Skin of body (tissue), 2 donors: ENCODE data around the gene CALD1. TPM values are rescaled to one million over a fixed set of nuclear protein-coding genes. Genes with fewer than 3 reads are reported as not detected.
A peak's percentile ranks its signal among the peaks of the same experiment; 100 is the strongest.
"Not testable (repeated sequence)": the region's sequence is repeated elsewhere in the genome, so short reads cannot be mapped to it uniquely, and the experiment has no call there.

Experiments used
- DNase-seq: peaks from one replicate; lab custom pipeline; 2025; lab: John Stamatoyannopoulos, UW
- total RNA-seq: library from RNA; depleted of rRNA; stranded (reverse); fragments of >200 nt; gene quantifications from one replicate; pipeline ENCODE4 v1.2.3, GENCODE V29; 2014

Gene CALD1
- total RNA-seq, 1 donor from 2014 or later = 196 TPM

- no peak for DNase-seq
These were observed 166.3 kb downstream of the CALD1 start for GRCh38 chr7:134945691-134946090.

- DNase-seq = no peak
These were observed 166.8 kb downstream of the CALD1 start for GRCh38 chr7:134946260-134946659.

GRCh38 chr7:134947329-134947728 lies 167.9 kb downstream of the CALD1 start:
- no peak for DNase-seq

GRCh38 chr7:134947831-134948230 lies 168.4 kb downstream of the CALD1 start:
- no peak for DNase-seq

- DNase-seq = no peak
These were observed 168.8 kb downstream of the CALD1 start for GRCh38 chr7:134948246-134948645.

DNA sequence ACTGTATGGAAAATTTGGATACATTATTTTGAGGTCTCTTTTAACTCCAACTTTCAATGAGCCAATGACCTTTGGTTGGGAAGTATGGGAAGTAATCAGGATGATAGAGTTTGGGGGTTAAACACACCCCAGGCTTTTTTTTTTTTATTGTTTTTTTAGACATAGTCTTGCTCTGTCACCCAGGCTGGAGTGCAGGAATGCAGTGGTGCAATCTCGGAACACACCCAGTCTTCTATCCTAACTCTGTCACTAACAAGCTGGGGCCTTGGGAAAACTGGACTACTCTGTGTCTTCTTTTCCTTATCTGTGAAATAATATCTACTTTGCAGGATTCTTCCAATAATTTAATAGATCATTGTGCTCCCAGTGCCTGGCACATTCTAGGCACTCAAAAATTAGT lies 169.3 kb downstream of the CALD1 start:
- no peak for DNase-seq

DNA sequence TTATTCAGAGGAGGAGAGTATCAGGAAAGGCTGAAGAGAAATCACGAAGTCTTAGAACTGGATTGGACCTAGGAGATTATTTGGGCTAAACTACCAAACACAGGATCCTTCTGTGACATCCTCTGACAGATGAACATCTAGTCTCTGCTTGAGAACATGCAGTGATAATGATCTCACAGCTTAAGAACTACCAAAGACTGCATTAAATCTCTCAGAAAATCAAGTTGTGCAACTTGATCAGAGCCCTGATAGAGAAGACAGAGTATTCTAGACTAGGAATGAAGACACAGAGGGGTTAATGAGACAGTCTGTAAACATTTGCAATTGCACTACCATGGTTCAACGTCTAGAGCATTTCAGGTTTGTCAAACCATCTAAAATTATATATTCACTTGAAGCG lies 169.7 kb downstream of the CALD1 start:
- DNase-seq = no peak

DNA sequence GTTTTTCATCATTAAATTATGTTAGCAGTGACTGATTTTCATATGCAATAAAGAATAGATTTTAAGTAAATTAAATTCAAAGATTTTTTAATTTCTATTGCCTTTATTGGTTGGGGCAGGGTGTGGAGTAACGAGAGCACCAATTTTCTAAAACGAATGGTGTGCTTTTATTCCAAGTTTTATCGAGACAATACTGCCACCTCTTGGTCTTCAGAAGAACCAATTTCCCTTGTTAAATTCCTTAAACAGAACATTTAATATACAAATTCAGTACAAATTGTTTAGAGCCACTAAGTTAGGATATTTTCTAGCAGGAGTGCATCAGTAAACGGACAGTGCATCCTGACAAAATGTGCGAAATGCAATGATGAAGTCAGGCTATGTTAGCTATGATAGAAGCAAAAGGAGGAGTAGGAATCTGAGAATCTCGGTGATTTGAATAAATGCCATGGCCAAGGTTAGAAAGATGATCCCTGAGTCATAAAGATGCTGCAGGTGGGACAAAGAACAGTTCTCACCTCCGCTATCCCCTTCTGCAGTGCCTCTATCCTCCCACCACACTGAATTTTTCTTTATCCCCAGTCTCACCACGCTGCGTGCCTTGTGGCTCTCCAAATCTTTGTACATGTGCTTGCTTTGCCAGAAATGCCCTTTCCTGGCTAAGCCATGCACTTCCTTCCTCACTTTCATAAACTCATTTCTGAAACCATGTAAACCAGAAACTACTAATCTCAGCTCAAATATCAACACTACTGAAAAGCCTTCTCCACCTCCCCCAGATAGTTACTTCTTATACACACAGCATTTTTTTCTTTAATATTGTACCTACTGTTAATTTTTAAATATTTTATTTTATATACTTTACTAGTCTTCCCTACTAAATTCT lies 175.0 kb downstream of the CALD1 start:
- DNase-seq = no peak

DNA sequence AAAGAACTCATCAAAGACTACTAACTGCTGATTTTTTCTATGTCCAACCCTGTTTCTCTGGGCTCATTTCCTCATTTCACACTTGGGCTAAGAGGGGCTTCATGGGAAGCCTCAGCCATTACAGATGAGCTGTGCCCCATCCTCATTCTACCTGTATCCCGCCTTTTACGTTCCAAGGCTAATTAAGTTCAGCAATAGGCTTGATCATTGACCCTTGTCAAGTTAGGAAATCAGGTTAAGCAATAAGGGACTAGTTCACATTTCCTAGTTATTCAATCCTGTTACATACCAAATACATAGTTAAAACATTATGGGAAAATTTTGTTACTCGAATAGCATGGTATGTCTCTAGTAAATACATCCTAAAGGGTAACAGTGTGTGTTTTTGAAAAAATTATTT lies 177.6 kb downstream of the CALD1 start:
- DNase-seq = no peak

DNA sequence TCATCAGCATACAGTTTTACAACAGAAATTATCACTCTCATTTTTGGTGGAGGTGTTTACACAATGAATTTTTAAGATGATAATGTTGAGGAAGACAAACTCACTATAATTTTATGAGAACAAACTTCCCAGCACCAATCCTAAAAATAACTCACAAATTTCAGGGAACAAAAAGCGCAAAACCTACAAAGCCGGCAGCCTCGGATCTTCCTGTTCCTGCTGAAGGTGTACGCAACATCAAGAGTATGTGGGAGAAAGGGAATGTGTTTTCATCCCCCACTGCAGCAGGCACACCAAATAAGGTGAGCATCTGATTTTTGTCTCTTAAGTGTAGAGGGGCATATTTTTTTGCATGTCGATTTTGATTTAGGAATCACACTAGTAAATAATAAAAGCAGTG lies 180.4 kb downstream of the CALD1 start:
- DNase-seq = no peak

- peak; percentile 17 for DNase-seq
These were observed 182.9 kb downstream of the CALD1 start for GRCh38 chr7:134962270-134962780.

- DNase-seq = peak; percentile 66
These were observed 183.6 kb downstream of the CALD1 start for GRCh38 chr7:134963036-134963435.

DNA sequence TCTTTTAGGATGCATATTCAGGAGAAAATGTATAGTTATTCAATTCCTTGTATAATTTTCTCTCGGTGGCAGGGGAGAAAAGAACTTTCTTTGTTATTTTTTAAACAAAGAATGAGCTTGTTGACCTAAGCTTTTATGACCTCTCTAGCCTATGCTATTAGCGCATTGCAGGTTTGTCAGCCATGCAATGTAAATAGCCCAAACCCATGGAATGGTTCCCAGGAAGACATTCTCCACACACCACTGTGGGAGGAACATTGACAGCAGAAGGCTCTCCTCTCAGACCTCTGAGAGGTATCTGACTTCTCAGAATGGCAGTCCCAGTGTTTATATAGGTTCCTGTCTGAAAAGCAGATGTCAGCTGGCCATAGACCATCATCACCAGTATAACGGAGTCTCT lies 187.3 kb downstream of the CALD1 start:
- no peak for DNase-seq

- DNase-seq = no peak
These were observed 188.7 kb downstream of the CALD1 start for GRCh38 chr7:134968110-134968509.

GRCh38 chr7:134981645-134982044 lies 202.2 kb downstream of the CALD1 start:
- not testable (repeated sequence) for DNase-seq

- DNase-seq = peak; percentile 48
These were observed 206.5 kb downstream of the CALD1 start for GRCh38 chr7:134985894-134986362.

GRCh38 chr7:134986363-134987251 lies 207.2 kb downstream of the CALD1 start, which contains the start of gene AGBL3:
AGBL3 (plus strand) TSS chr7:134986508; CDS start chr7:134987934, 1,426 bp downstream.
- peak; percentile 95 for DNase-seq

DNA sequence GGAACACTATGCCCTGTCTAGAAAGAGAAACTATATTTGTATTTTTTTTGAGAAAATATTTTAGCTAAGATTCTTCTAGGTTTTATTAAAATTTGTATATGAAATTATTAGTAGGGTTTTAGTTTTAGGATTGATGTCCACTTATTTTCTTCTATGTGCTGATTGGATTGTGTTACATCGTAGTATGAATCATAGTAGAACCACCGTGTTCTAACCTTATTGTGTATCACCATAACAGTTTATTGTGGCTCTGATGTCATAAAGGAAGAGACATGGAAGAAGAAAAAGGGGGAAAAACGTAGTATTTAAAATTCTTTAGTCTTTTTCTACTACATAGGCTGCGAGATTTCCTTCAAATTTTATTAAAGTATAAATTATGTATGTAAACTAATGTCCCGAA lies 208.7 kb downstream of the CALD1 start:
- DNase-seq = no peak

GRCh38 chr7:134991469-134992339 lies 212.3 kb downstream of the CALD1 start:
- no peak for DNase-seq

- DNase-seq = no peak
These were observed 213.3 kb downstream of the CALD1 start for GRCh38 chr7:134992626-134993179.
